Duodenal mucosa (tissue), 2 donors: Measurements from ENCODE around the gene SOCS6.

Source experiments
- H3K27ac ChIP-seq: one replicate; pipeline ENCODE4 v1.7.0; 2013; ENCODE audit warnings: low read depth, low read length
- H3K27me3 ChIP-seq, 2 donors: one replicate each; pipeline ENCODE4 v1.7.0; 2013; ENCODE audit warnings: low read length in 2 of 2, control low read depth in 1 of 2; ENCODE audit not compliant: insufficient read depth in 2 of 2, control insufficient read depth in 1 of 2
- H3K36me3 ChIP-seq, 2 donors: one replicate each; pipeline ENCODE4 v1.7.0; 2013; ENCODE audit warnings: low read length in 2 of 2, control low read depth in 1 of 2; ENCODE audit not compliant: insufficient read depth in 2 of 2, control insufficient read depth in 1 of 2
- H3K4me1 ChIP-seq, 2 donors: one replicate each; pipeline ENCODE4 v1.7.0; 2013; ENCODE audit warnings: low read length in 2 of 2, control low read depth in 1 of 2; ENCODE audit not compliant: insufficient read depth in 2 of 2, control insufficient read depth in 1 of 2
- H3K4me3 ChIP-seq, 2 donors: one replicate each; pipeline ENCODE4 v1.7.0; 2013; ENCODE audit warnings: low read length in 2 of 2, low read depth in 1 of 2
- H3K9ac ChIP-seq, 2 donors: one replicate each; pipeline ENCODE4 v1.7.0; 2013; ENCODE audit warnings: low read length in 2 of 2, low read depth in 1 of 2
- H3K9me3 ChIP-seq, 2 donors: one replicate each; pipeline ENCODE4 v1.7.0; 2013; ENCODE audit warnings: low read length in 2 of 2, control low read depth in 1 of 2; ENCODE audit not compliant: control insufficient read depth in 1 of 2

Gene SOCS6

DNA sequence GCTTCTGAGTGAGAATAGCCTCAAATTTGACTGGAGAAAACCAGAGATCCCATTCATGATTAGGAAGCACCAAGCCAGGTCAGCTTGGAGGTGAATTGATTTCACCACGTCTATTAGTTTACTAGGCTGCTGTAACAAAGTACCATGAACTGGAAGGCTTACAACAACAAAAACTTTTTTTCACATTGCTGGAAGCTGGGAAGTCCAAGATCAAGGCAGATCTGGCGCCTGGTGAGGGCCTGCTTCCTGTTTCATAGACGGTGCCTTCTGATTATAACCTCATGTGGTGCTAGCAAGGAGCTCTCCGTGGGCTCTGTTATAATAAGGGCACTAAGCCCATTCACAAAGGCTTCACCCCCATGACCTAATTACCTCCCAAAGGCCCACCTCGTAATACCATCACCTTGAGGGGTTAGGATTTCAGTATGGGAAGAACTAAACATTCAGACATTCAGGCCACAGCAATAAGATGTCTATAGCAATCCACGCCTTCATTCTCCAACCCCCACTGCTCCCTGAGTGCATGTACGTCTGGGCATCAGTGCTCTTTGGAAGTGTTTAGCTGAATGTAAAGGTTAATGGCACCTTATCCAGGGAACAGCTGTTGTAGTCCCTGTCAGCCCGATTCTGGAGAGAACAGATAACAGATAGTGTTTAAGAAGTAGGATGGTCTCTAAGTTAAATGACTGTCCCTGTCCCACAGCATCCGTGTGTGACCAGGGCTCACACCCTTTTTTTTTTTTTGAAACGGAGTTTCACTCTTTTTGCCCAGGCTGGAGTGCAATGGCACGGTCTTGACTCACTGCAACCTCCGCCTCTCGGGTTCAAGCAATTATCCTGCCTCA lies 89.2 kb downstream of the SOCS6 start:
- Histone ChIP-seq H3K27me3 (no peaks in the 10 kb centered on the region), H3K9me3 (no peaks in the 10 kb centered on the region), H3K27ac (peak overlapping the region; percentile 73), H3K4me3 (peak overlapping the region in 1 of 2 donors; percentile 4), H3K36me3 (no peaks in the 10 kb centered on the region), H3K4me1 (peaks cover 25 to 42% of the 10 kb centered on the region in 2 donors), H3K9ac (peak overlapping the region; percentile 42 to 53)
